GM12873 (cell line): ENCODE data around the gene MOGAT1.

Source experiments
- CTCF ChIP-seq: IDR thresholded peaks from 2 replicates; pipeline ENCODE4 v1.5.1; 2012; ENCODE audit warnings: low read depth, mild to moderate bottlenecking, moderate library complexity, low read length, control low read depth; ENCODE audit not compliant: insufficient read depth; ENCODE audit errors: missing control alignments

Gene MOGAT1

DNA sequence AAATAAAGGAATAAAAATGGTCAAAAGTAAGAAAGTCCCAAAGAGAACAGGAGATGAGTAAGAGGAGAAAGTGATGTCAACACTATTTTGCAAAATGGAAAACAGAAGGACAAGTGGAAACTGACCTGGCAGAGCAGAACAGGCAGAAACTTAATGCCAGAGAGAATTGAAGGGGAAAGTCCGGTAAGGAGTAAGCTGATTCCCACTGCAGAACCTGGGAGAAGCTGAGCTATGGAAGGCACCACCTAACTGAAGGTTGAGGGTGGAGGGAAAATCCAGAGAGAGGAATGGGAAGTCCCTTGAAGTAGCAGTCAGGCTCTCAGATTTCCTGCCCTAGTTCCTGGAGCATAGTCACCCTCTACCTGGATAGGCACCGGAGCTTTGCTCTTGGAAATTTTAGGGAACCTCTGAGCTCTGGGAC lies 59.8 kb downstream of the MOGAT1 start:
- TF ChIP-seq CTCF, result no peak

GRCh38 chr2:222732489-222733178 lies 61.2 kb downstream of the MOGAT1 start:
- TF ChIP-seq CTCF, result no peak

DNA sequence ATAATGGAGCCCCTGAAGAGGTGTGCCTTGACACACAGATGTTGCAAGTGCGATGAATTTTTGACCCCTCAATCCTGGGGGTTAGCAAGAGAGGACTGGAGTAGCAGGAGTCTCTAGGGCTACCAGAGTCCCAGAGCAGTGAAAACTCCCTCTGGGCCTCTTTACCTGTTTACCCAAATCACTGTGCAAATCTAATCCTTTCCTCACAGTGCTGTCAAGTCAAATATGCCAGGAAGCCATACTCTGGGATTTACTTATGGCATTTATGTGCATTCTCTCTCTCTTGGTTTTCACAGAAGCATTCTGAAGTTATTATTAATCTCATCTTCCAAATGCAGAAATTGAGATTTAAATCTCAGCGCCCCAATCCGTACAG lies 62.0 kb downstream of the MOGAT1 start:
- TF ChIP-seq CTCF, result no peak

DNA sequence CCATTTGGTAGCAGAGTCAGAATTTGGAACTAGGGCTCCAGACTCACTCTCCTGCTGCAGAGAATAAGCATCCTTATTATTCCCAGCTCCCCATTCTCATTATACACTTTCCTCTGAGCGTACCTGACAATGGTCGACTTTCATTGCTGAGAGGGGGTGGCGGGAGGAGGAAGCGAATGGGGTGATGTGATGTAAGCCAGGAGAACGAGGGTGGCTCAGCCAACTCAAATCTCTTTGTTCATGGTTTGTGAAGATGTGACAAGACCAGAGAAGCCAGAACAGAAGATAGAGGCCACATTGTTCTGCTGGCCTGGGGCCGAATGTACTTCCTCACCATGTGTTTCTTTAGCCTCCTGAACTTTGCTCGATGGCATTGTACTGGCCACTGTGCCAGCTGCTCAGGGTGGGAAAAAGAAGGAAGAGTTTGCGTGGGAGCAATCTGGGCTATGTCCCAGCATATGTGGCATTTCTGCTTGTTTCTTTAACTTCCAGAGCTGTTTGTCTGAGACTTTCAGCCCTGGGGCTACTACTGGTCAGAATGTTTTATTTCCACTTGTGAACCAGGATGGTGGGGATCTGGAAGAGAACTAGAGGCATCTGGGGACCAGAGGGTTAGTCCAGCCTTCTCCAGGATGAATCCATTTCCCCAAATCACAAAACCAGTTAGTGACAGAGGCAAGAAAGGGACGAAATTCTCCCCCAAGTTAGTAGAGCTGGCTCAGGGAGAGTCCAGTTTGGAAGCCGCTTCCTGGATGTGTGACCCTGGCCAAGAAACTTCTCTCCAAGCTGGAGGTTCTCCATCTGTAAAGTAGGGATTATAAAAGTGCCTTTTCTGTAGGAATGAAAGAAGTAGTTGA lies 62.6 kb downstream of the MOGAT1 start:
- no peak for TF ChIP-seq CTCF

- TF ChIP-seq CTCF, result no peak
Measured at GRCh38 chr2:222734703-222735014, 63.2 kb downstream of the MOGAT1 start.

DNA sequence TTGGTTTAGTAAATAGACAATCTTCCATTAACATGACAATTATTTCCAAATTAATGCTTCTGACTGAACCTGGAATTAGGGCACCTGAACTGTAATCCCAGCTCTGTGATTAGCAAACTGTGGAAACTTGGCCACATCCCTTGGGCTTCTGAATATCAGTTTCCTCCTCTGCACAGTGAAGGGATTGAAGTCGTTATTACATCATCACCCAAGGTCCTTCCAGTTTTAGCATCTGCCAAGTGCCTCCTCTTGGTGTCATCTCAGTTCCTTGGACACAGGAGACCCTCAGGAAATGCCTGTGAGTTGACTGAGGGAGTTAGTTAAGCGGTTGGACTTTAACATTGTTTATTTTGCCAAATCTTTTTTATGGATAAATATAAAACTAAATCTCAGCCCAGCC lies 64.8 kb downstream of the MOGAT1 start:
- TF ChIP-seq CTCF, result no peak

DNA sequence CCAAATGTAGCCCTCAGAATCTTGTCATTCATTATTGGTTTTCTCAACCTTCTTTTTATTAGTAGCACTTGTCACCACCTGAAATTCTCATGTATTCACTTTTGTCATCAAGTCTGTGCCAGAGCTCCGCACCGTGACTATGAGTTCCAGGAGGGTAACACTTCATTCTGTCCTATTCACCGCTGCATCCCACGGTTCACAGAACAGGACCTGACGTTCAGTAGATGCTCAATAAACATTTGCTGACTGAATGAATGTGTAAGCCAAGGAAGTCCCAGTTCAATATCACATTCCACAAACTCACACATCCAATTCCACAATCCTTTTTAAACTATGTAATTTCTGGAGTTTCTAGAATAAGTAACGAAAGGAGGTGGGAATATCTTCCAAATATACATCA lies 65.5 kb downstream of the MOGAT1 start:
- no peak for TF ChIP-seq CTCF
